Activated CD8-positive, alpha-beta memory T cell treated with anti-CD3 and anti-CD28 coated beads for 36 hours (primary cell): ENCODE results near the gene VANGL1. TPM values are rescaled to one million over a fixed set of nuclear protein-coding genes. Genes with fewer than 3 reads are reported as not detected.

Experiments
- CTCF ChIA-PET: fragments of 350-600 bp; sonication (Branson Sonifier 250); formaldehyde crosslinking; loops from one replicate; lab custom pipeline; 2021; ENCODE audit warnings: antibody characterized with exemption; lab: Charles Lee
- POLR2A ChIA-PET: fragments of 350-600 bp; sonication (Branson Sonifier 250); formaldehyde crosslinking; loops from one replicate; lab custom pipeline; 2021; ENCODE audit warnings: antibody characterized with exemption; lab: Charles Lee
- total RNA-seq, 2 experiments: library from RNA; stranded (reverse); gene quantifications; one replicate each; pipeline ENCODE4 v1.2.3, GENCODE V29; 2021

The VANGL1 gene
- total RNA-seq, 2 experiments from 2014 or later, result 2.2 to 2.8 TPM

GRCh38 chr1:115660151-115660550 is 18.4 kb downstream of the VANGL1 start:
- ChIA-PET POLR2A (no interaction called here), CTCF (interaction anchor here (1.9 kb wide), 1 partner anchor 47 kb away, joined by 6 read pairs; no protein-coding TSS in a partner anchor)

GRCh38 chr1:115661157-115661556 is 19.4 kb downstream of the VANGL1 start:
- CTCF ChIA-PET, result interaction anchor here (0.5 kb wide), 1 partner anchor 15 kb away, joined by 3 read pairs; no protein-coding TSS in a partner anchor
- POLR2A ChIA-PET, result no interaction called here

GRCh38 chr1:115665319-115666096 is 23.7 kb downstream of the VANGL1 start:
- POLR2A ChIA-PET, result no interaction called here
- CTCF ChIA-PET, result no interaction called here

GRCh38 chr1:115666206-115666605 is 24.4 kb downstream of the VANGL1 start:
- ChIA-PET CTCF (no interaction called here), POLR2A (no interaction called here)

GRCh38 chr1:115666702-115667101 is 24.9 kb downstream of the VANGL1 start:
- POLR2A ChIA-PET, result no interaction called here
- CTCF ChIA-PET, result no interaction called here

GRCh38 chr1:115668579-115668978 is 26.8 kb downstream of the VANGL1 start:
- CTCF ChIA-PET, result no interaction called here
- POLR2A ChIA-PET, result no interaction called here

- ChIA-PET POLR2A (no interaction called here), CTCF (no interaction called here)
Observed at GRCh38 chr1:115669002-115669673, 27.4 kb downstream of the VANGL1 start.

- CTCF ChIA-PET, result no interaction called here
- POLR2A ChIA-PET, result no interaction called here
Observed at GRCh38 chr1:115669886-115670285, 28.1 kb downstream of the VANGL1 start.

- POLR2A ChIA-PET, result no interaction called here
- CTCF ChIA-PET, result no interaction called here
Observed at GRCh38 chr1:115670476-115671175, 28.9 kb downstream of the VANGL1 start.

- POLR2A ChIA-PET, result no interaction called here
- CTCF ChIA-PET, result no interaction called here
Observed at GRCh38 chr1:115671176-115671934, 29.6 kb downstream of the VANGL1 start.

- ChIA-PET CTCF (no interaction called here), POLR2A (no interaction called here)
Observed at GRCh38 chr1:115672224-115673009, 30.6 kb downstream of the VANGL1 start.

GRCh38 chr1:115676498-115677181 is 34.9 kb downstream of the VANGL1 start:
- POLR2A ChIA-PET, result no interaction called here
- CTCF ChIA-PET, result no interaction called here

GRCh38 chr1:115677182-115677555 is 35.4 kb downstream of the VANGL1 start:
- ChIA-PET POLR2A (no interaction called here), CTCF (no interaction called here)

- ChIA-PET CTCF (no interaction called here), POLR2A (no interaction called here)
Observed at GRCh38 chr1:115677565-115677964, 35.8 kb downstream of the VANGL1 start.

- CTCF ChIA-PET, result no interaction called here
- POLR2A ChIA-PET, result no interaction called here
Observed at GRCh38 chr1:115678141-115678540, 36.4 kb downstream of the VANGL1 start.

GRCh38 chr1:115679141-115679611 is 37.4 kb downstream of the VANGL1 start:
- ChIA-PET CTCF (no interaction called here), POLR2A (no interaction called here)

- ChIA-PET POLR2A (no interaction called here), CTCF (no interaction called here)
Observed at GRCh38 chr1:115680730-115681111, 39.0 kb downstream of the VANGL1 start.

- ChIA-PET CTCF (no interaction called here), POLR2A (no interaction called here)
Observed at GRCh38 chr1:115682792-115683191, 41.0 kb downstream of the VANGL1 start.
